Measurements from ENCODE around the gene DMD. TPM values are rescaled to one million over a fixed set of nuclear protein-coding genes. Genes with fewer than 3 reads are reported as not detected.

Gene DMD
- total RNA-seq, 2 experiments from 2014 or later: 0.20 to 0.47 TPM

- no peak overlapping the region for H3K27ac ChIP-seq (ENCODE audit: low read depth in 1 of 2, low read length in 2 of 2)
- no peaks in the 10 kb centered on the region for H3K9me3 Mint-ChIP-seq
- ChIA-PET POLR2A (no interaction called here), CTCF (no interaction called here)
- no peak for DNase-seq
- no peak overlapping the region for H3K4me3 Mint-ChIP-seq
- H3K27me3 Mint-ChIP-seq: no peaks in the 10 kb centered on the region
- no peaks in the 10 kb centered on the region for H3K4me1 Mint-ChIP-seq (ENCODE audit: low read depth)
- no peak for ATAC-seq (ENCODE audit: poor library complexity)
- no peaks in the 10 kb centered on the region for H3K36me3 ChIP-seq (ENCODE audit: insufficient read depth, low read length)
- H3K36me3 Mint-ChIP-seq (ENCODE audit: low read depth): no peaks in the 10 kb centered on the region
- no peaks in the 10 kb centered on the region for H3K9me3 ChIP-seq (ENCODE audit: control insufficient read depth in 1 of 2, insufficient read depth in 1 of 2, low read length in 2 of 2)
- no peak overlapping the region for H3K27ac Mint-ChIP-seq
- intact Hi-C loops (cut with DNase I, micrococcal nuclease): no loop called here
- TF ChIP-seq CTCF (IDR thresholded peaks at IDR 0.05): no peak
- no peaks in the 10 kb centered on the region for H3K27me3 ChIP-seq (ENCODE audit: control insufficient read depth in 1 of 2, insufficient read depth in 2 of 2, low read length in 2 of 2)
- H3K4me3 ChIP-seq (ENCODE audit: low read length): no peak overlapping the region
- H3K4me1 ChIP-seq (ENCODE audit: insufficient read depth, low read length): no peaks in the 10 kb centered on the region
These were observed 1892.5 kb downstream of the DMD start for GRCh38 chrX:31318866-31319265.

GRCh38 chrX:31316340-31316991, 1894.9 kb downstream of the DMD start:
- Histone ChIP-seq H3K4me1 (ENCODE audit: insufficient read depth, low read length) (no peaks in the 10 kb centered on the region), H3K27ac (ENCODE audit: low read depth in 1 of 2, low read length in 2 of 2) (no peak overlapping the region), H3K36me3 (ENCODE audit: insufficient read depth, low read length) (no peaks in the 10 kb centered on the region), H3K9me3 (ENCODE audit: control insufficient read depth in 1 of 2, insufficient read depth in 1 of 2, low read length in 2 of 2) (no peaks in the 10 kb centered on the region), H3K27me3 (ENCODE audit: control insufficient read depth in 1 of 2, insufficient read depth in 2 of 2, low read length in 2 of 2) (no peaks in the 10 kb centered on the region), H3K4me3 (ENCODE audit: low read length) (no peak overlapping the region)
- no peak overlapping the region for H3K4me3 Mint-ChIP-seq
- ChIA-PET CTCF (no interaction called here), POLR2A (no interaction called here)
- H3K4me1 Mint-ChIP-seq (ENCODE audit: low read depth): no peaks in the 10 kb centered on the region
- H3K36me3 Mint-ChIP-seq (ENCODE audit: low read depth): no peaks in the 10 kb centered on the region
- no peaks in the 10 kb centered on the region for H3K27me3 Mint-ChIP-seq
- DNase-seq (no peak), ATAC-seq (ENCODE audit: poor library complexity) (no peak)
- no peak for TF ChIP-seq CTCF (IDR thresholded peaks at IDR 0.05)
- no peaks in the 10 kb centered on the region for H3K9me3 Mint-ChIP-seq
- intact Hi-C loops (cut with DNase I, micrococcal nuclease): no loop called here
- no peak overlapping the region for H3K27ac Mint-ChIP-seq

- H3K27ac ChIP-seq (ENCODE audit: low read depth in 1 of 2, low read length in 2 of 2): no peak overlapping the region
- Mint-ChIP-seq H3K27me3 (no peaks in the 10 kb centered on the region), H3K9me3 (no peaks in the 10 kb centered on the region), H3K4me1 (ENCODE audit: low read depth) (no peaks in the 10 kb centered on the region), H3K4me3 (no peak overlapping the region), H3K36me3 (ENCODE audit: low read depth) (no peaks in the 10 kb centered on the region), H3K27ac (no peak overlapping the region)
- no peaks in the 10 kb centered on the region for H3K9me3 ChIP-seq (ENCODE audit: control insufficient read depth in 1 of 2, insufficient read depth in 1 of 2, low read length in 2 of 2)
- no peaks in the 10 kb centered on the region for H3K4me1 ChIP-seq (ENCODE audit: insufficient read depth, low read length)
- no peaks in the 10 kb centered on the region for H3K27me3 ChIP-seq (ENCODE audit: control insufficient read depth in 1 of 2, insufficient read depth in 2 of 2, low read length in 2 of 2)
- ATAC-seq (ENCODE audit: poor library complexity) (no peak), DNase-seq (no peak)
- no peak for TF ChIP-seq CTCF (IDR thresholded peaks at IDR 0.05)
- no peak overlapping the region for H3K4me3 ChIP-seq (ENCODE audit: low read length)
- intact Hi-C loops (cut with DNase I, micrococcal nuclease): no loop called here
- H3K36me3 ChIP-seq (ENCODE audit: insufficient read depth, low read length): no peaks in the 10 kb centered on the region
- ChIA-PET POLR2A (no interaction called here), CTCF (no interaction called here)
These were observed 1896.4 kb downstream of the DMD start for GRCh38 chrX:31314921-31315320.

Data from CD4-positive, alpha-beta T cell (primary cell).